Neural cell (in vitro differentiated cells): ENCODE measurements around the gene SEBOX. TPM values are rescaled to one million over a fixed set of nuclear protein-coding genes. Genes with fewer than 3 reads are reported as not detected.

Source experiments
- H2AFZ ChIP-seq: fragments of 200-600, 300-800 bp; sonication (generic), shearing (Covaris generic); 2 replicates; pipeline ENCODE4 v1.6.0; 2014; ENCODE audit warnings: low read depth, mild to moderate bottlenecking, antibody characterized with exemption, low read length, moderate library complexity
- H3F3A ChIP-seq: fragments of 200-600 bp; shearing (Covaris generic); 2 replicates; pipeline ENCODE4 v1.6.1; 2016; ENCODE audit warnings: mild to moderate bottlenecking, moderate library complexity, mixed read lengths, antibody characterized with exemption, low read length; ENCODE audit not compliant: insufficient read depth, poor library complexity, severe bottlenecking
- H3K27ac ChIP-seq: fragments of 200-600, 300-800 bp; sonication (generic), shearing (Covaris generic); 2 replicates; pipeline ENCODE4 v1.5.1; 2014; ENCODE audit warnings: mild to moderate bottlenecking, low read length, moderate library complexity
- H3K27me3 ChIP-seq: fragments of 300-800, 200-600 bp; sonication (generic), shearing (Covaris generic); 2 replicates; pipeline ENCODE4 v1.6.0; 2014; ENCODE audit warnings: mild to moderate bottlenecking, low read depth, low read length, moderate library complexity; ENCODE audit not compliant: insufficient read depth
- H3K36me3 ChIP-seq: fragments of 300-800, 200-600 bp; sonication (generic), shearing (Covaris generic); 2 replicates; pipeline ENCODE4 v1.5.1; 2014; ENCODE audit warnings: mild to moderate bottlenecking, antibody characterized with exemption, low read length, moderate library complexity; ENCODE audit not compliant: insufficient read depth
- H3K4me2 ChIP-seq: fragments of 300-800, 200-600 bp; sonication (generic), shearing (Covaris generic); 2 replicates; pipeline ENCODE4 v1.6.0; 2014; ENCODE audit warnings: mild to moderate bottlenecking, low read length
- H3K4me3 ChIP-seq: fragments of 300-800, 200-600 bp; sonication (generic), shearing (Covaris generic); 2 replicates; pipeline ENCODE4 v1.5.1; 2014; ENCODE audit warnings: mild to moderate bottlenecking, low read length, moderate library complexity
- H3K79me2 ChIP-seq: fragments of 200-600 bp; shearing (Covaris generic); replicated peaks from 2 replicates; pipeline ENCODE4 v1.6.0; 2014; ENCODE audit warnings: mild to moderate bottlenecking, low read length, moderate library complexity; ENCODE audit not compliant: insufficient read depth
- H3K9ac ChIP-seq: fragments of 300-800, 200-600 bp; sonication (generic), shearing (Covaris generic); 2 replicates; pipeline ENCODE4 v1.6.1; 2016; ENCODE audit warnings: mild to moderate bottlenecking, low read length, mixed read lengths
- H3K9me2 ChIP-seq: fragments of 200-600 bp; shearing (Covaris generic); 2 replicates; pipeline ENCODE4 v1.6.1; 2016; ENCODE audit warnings: mild to moderate bottlenecking, low read length, mixed read lengths; ENCODE audit not compliant: insufficient read depth
- H3K9me3 ChIP-seq: fragments of 200-600, 300-800 bp; sonication (generic), shearing (Covaris generic); 2 replicates; pipeline ENCODE4 v1.6.1; 2016; ENCODE audit warnings: mild to moderate bottlenecking, mixed run types, low read length, moderate library complexity, mixed read lengths
- H4K20me1 ChIP-seq: fragments of 200-600 bp; shearing (Covaris generic); 2 replicates; pipeline ENCODE4 v1.6.1; 2016; ENCODE audit warnings: mild to moderate bottlenecking, mixed run types; ENCODE audit not compliant: insufficient read depth
- CTCF ChIP-seq: fragments of 450-650 bp; IDR thresholded peaks from 2 replicates; pipeline ENCODE4 v1.5.1; 2014; ENCODE audit warnings: antibody characterized with exemption, mild to moderate bottlenecking, moderate library complexity; ENCODE audit not compliant: poor library complexity, severe bottlenecking
- EP300 ChIP-seq: fragments of 450-650 bp; conservative IDR thresholded peaks from 2 replicates; pipeline ENCODE4 v1.6.1; 2014; ENCODE audit warnings: antibody characterized with exemption, mild to moderate bottlenecking, moderate library complexity; ENCODE audit not compliant: poor library complexity, severe bottlenecking
- EZH2 ChIP-seq: fragments of 200-600, 300-800 bp; shearing (Covaris generic), sonication (generic); IDR thresholded peaks from 2 replicates; pipeline ENCODE4 v1.6.1; 2014; ENCODE audit warnings: antibody characterized with exemption, low read length, borderline replicate concordance, mild to moderate bottlenecking; ENCODE audit not compliant: insufficient read depth, poor library complexity, severe bottlenecking
- MXI1 ChIP-seq: fragments of 450-650 bp; conservative IDR thresholded peaks from 2 replicates; pipeline ENCODE4 v1.6.1; 2014; ENCODE audit warnings: antibody characterized with exemption, mild to moderate bottlenecking; ENCODE audit not compliant: poor library complexity, severe bottlenecking
- POLR2AphosphoS5 ChIP-seq: IDR thresholded peaks from 2 replicates; pipeline ENCODE4 v1.6.1; 2012
- RAD21 ChIP-seq: fragments of 450-650 bp; conservative IDR thresholded peaks from 2 replicates; pipeline ENCODE4 v1.6.1; 2014; ENCODE audit warnings: antibody characterized with exemption, mild to moderate bottlenecking, moderate library complexity
- SMC3 ChIP-seq: fragments of 450-650 bp; conservative IDR thresholded peaks from 2 replicates; pipeline ENCODE4 v1.6.1; 2014; ENCODE audit warnings: antibody characterized with exemption, mild to moderate bottlenecking, moderate library complexity; ENCODE audit not compliant: poor library complexity
- TAF1 ChIP-seq: IDR thresholded peaks from 2 replicates; pipeline ENCODE4 v1.6.1; 2012; ENCODE audit warnings: low read depth
- polyA plus RNA-seq: library from polyadenylated mRNA; depleted of rRNA; stranded (reverse); fragments of >200 nt; gene quantifications from 2 replicates; pipeline ENCODE4 v1.2.3, GENCODE V29; 2014
- TF ChIP-seq, protein P1 (sequence below): IDR thresholded peaks from 2 replicates; pipeline ENCODE4 v1.6.1; 2012; ENCODE audit warnings: borderline replicate concordance

SEBOX gene
- polyA plus RNA-seq, 1 donor from 2014 or later: not detected

DNA sequence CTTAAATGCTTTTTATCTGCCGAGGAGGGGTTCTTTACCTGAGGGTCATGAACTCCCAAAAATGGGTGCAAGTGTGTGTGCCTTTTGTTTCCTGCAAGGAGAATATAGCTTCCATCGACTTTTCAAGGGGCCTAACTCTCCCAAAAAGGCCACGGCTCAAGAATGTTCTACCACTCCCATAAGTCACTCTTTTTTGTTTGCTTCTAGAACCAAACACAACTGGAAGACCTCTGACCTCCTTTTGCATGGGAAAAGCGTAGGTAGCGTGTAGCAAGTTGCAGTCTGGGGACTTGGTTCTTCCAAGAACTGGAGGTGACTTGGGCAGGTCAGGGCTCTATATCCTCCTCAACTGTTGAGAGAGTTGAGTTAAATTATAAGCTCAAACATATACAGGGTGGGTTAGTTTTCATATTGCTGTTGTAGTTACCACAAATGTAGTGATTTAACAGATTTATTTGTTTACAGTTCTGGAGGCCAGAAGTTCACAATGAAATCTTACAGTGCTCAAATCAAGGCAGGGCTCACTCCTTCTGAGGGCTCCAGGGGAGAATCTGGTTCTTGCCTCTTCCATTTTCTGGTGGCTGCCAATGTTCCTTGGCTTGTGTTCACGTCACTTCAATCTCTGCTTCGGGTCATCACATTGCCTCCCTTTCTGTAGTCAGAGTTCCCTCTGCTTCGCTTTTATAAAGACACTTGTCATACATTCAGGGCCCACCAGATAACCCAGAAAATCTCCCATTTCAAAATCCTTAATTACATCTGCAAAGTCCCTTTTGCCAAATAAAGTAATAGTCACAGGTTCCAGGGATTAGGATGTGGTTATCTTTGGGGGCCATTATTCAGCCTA, 44.6 kb downstream of the SEBOX start:
- peak overlapping the region; percentile 92 for H3K4me2 ChIP-seq
- TF ChIP-seq MXI1 (no peak), EZH2 (no peak), EP300 (no peak), POLR2AphosphoS5 (no peak), TAF1 (no peak), SMC3 (no peak), CTCF (no peak), RAD21 (no peak)
- TF ChIP-seq, protein P1, sequence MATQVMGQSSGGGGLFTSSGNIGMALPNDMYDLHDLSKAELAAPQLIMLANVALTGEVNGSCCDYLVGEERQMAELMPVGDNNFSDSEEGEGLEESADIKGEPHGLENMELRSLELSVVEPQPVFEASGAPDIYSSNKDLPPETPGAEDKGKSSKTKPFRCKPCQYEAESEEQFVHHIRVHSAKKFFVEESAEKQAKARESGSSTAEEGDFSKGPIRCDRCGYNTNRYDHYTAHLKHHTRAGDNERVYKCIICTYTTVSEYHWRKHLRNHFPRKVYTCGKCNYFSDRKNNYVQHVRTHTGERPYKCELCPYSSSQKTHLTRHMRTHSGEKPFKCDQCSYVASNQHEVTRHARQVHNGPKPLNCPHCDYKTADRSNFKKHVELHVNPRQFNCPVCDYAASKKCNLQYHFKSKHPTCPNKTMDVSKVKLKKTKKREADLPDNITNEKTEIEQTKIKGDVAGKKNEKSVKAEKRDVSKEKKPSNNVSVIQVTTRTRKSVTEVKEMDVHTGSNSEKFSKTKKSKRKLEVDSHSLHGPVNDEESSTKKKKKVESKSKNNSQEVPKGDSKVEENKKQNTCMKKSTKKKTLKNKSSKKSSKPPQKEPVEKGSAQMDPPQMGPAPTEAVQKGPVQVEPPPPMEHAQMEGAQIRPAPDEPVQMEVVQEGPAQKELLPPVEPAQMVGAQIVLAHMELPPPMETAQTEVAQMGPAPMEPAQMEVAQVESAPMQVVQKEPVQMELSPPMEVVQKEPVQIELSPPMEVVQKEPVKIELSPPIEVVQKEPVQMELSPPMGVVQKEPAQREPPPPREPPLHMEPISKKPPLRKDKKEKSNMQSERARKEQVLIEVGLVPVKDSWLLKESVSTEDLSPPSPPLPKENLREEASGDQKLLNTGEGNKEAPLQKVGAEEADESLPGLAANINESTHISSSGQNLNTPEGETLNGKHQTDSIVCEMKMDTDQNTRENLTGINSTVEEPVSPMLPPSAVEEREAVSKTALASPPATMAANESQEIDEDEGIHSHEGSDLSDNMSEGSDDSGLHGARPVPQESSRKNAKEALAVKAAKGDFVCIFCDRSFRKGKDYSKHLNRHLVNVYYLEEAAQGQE: no peak
- no peak overlapping the region for H2AFZ ChIP-seq
- no peaks in the 10 kb centered on the region for H3K27me3 ChIP-seq
- H3K9ac ChIP-seq: peak overlapping the region; percentile 67
- no peaks in the 10 kb centered on the region for H3K9me3 ChIP-seq
- no peak overlapping the region for H3K27ac ChIP-seq
- H3K4me3 ChIP-seq: peak overlapping the region; percentile 84
- H4K20me1 ChIP-seq: no peaks in the 10 kb centered on the region
- no peaks in the 10 kb centered on the region for H3F3A ChIP-seq
- H3K9me2 ChIP-seq: no peaks in the 10 kb centered on the region
- H3K79me2 ChIP-seq: peaks cover 46% of the 10 kb centered on the region
- no peaks in the 10 kb centered on the region for H3K36me3 ChIP-seq

- no peaks in the 10 kb centered on the region for H3K36me3 ChIP-seq
- peak overlapping the region; percentile 62 for H3K27ac ChIP-seq
- H3F3A ChIP-seq: no peaks in the 10 kb centered on the region
- no peaks in the 10 kb centered on the region for H4K20me1 ChIP-seq
- no peaks in the 10 kb centered on the region for H3K9me3 ChIP-seq
- H3K9ac ChIP-seq: peak overlapping the region; percentile 67
- no peaks in the 10 kb centered on the region for H3K27me3 ChIP-seq
- peak overlapping the region; percentile 84 for H3K4me3 ChIP-seq
- H3K4me2 ChIP-seq: peak overlapping the region; percentile 92
- H3K79me2 ChIP-seq: peaks cover 46% of the 10 kb centered on the region
- H2AFZ ChIP-seq: peak overlapping the region; percentile 36
- TF ChIP-seq EP300: no peak
- no peak for TF ChIP-seq CTCF
- TF ChIP-seq RAD21: no peak
- TF ChIP-seq MXI1: no peak
- TF ChIP-seq EZH2: no peak
- TF ChIP-seq SMC3: no peak
- no peak for TF ChIP-seq POLR2AphosphoS5
- H3K9me2 ChIP-seq: no peaks in the 10 kb centered on the region
Observed at GRCh38 chr17:28319598-28319935, 45.4 kb downstream of the SEBOX start.
